Neural cell (in vitro differentiated cells): Measurements from ENCODE around the gene PARD3B. TPM values are rescaled to one million over a fixed set of nuclear protein-coding genes. Genes with fewer than 3 reads are reported as not detected.

Source experiments
- H2AFZ ChIP-seq: fragments of 200-600, 300-800 bp; sonication (generic), shearing (Covaris generic); 2 replicates; pipeline ENCODE4 v1.6.0; 2014; ENCODE audit warnings: low read depth, mild to moderate bottlenecking, antibody characterized with exemption, low read length, moderate library complexity
- H3F3A ChIP-seq: fragments of 200-600 bp; shearing (Covaris generic); 2 replicates; pipeline ENCODE4 v1.6.1; 2016; ENCODE audit warnings: mild to moderate bottlenecking, moderate library complexity, mixed read lengths, antibody characterized with exemption, low read length; ENCODE audit not compliant: insufficient read depth, poor library complexity, severe bottlenecking
- H3K27ac ChIP-seq: fragments of 200-600, 300-800 bp; sonication (generic), shearing (Covaris generic); 2 replicates; pipeline ENCODE4 v1.5.1; 2014; ENCODE audit warnings: mild to moderate bottlenecking, low read length, moderate library complexity
- H3K27me3 ChIP-seq: fragments of 300-800, 200-600 bp; sonication (generic), shearing (Covaris generic); 2 replicates; pipeline ENCODE4 v1.6.0; 2014; ENCODE audit warnings: mild to moderate bottlenecking, low read depth, low read length, moderate library complexity; ENCODE audit not compliant: insufficient read depth
- H3K36me3 ChIP-seq: fragments of 300-800, 200-600 bp; sonication (generic), shearing (Covaris generic); 2 replicates; pipeline ENCODE4 v1.5.1; 2014; ENCODE audit warnings: mild to moderate bottlenecking, antibody characterized with exemption, low read length, moderate library complexity; ENCODE audit not compliant: insufficient read depth
- H3K4me2 ChIP-seq: fragments of 300-800, 200-600 bp; sonication (generic), shearing (Covaris generic); 2 replicates; pipeline ENCODE4 v1.6.0; 2014; ENCODE audit warnings: mild to moderate bottlenecking, low read length
- H3K4me3 ChIP-seq: fragments of 300-800, 200-600 bp; sonication (generic), shearing (Covaris generic); 2 replicates; pipeline ENCODE4 v1.5.1; 2014; ENCODE audit warnings: mild to moderate bottlenecking, low read length, moderate library complexity
- H3K79me2 ChIP-seq: fragments of 200-600 bp; shearing (Covaris generic); replicated peaks from 2 replicates; pipeline ENCODE4 v1.6.0; 2014; ENCODE audit warnings: mild to moderate bottlenecking, low read length, moderate library complexity; ENCODE audit not compliant: insufficient read depth
- H3K9ac ChIP-seq: fragments of 300-800, 200-600 bp; sonication (generic), shearing (Covaris generic); 2 replicates; pipeline ENCODE4 v1.6.1; 2016; ENCODE audit warnings: mild to moderate bottlenecking, low read length, mixed read lengths
- H3K9me2 ChIP-seq: fragments of 200-600 bp; shearing (Covaris generic); 2 replicates; pipeline ENCODE4 v1.6.1; 2016; ENCODE audit warnings: mild to moderate bottlenecking, low read length, mixed read lengths; ENCODE audit not compliant: insufficient read depth
- H3K9me3 ChIP-seq: fragments of 200-600, 300-800 bp; sonication (generic), shearing (Covaris generic); 2 replicates; pipeline ENCODE4 v1.6.1; 2016; ENCODE audit warnings: mild to moderate bottlenecking, mixed run types, low read length, moderate library complexity, mixed read lengths
- H4K20me1 ChIP-seq: fragments of 200-600 bp; shearing (Covaris generic); 2 replicates; pipeline ENCODE4 v1.6.1; 2016; ENCODE audit warnings: mild to moderate bottlenecking, mixed run types; ENCODE audit not compliant: insufficient read depth
- CTCF ChIP-seq: fragments of 450-650 bp; IDR thresholded peaks from 2 replicates; pipeline ENCODE4 v1.5.1; 2014; ENCODE audit warnings: antibody characterized with exemption, mild to moderate bottlenecking, moderate library complexity; ENCODE audit not compliant: poor library complexity, severe bottlenecking
- EP300 ChIP-seq: fragments of 450-650 bp; conservative IDR thresholded peaks from 2 replicates; pipeline ENCODE4 v1.6.1; 2014; ENCODE audit warnings: antibody characterized with exemption, mild to moderate bottlenecking, moderate library complexity; ENCODE audit not compliant: poor library complexity, severe bottlenecking
- EZH2 ChIP-seq: fragments of 200-600, 300-800 bp; shearing (Covaris generic), sonication (generic); IDR thresholded peaks from 2 replicates; pipeline ENCODE4 v1.6.1; 2014; ENCODE audit warnings: antibody characterized with exemption, low read length, borderline replicate concordance, mild to moderate bottlenecking; ENCODE audit not compliant: insufficient read depth, poor library complexity, severe bottlenecking
- MXI1 ChIP-seq: fragments of 450-650 bp; conservative IDR thresholded peaks from 2 replicates; pipeline ENCODE4 v1.6.1; 2014; ENCODE audit warnings: antibody characterized with exemption, mild to moderate bottlenecking; ENCODE audit not compliant: poor library complexity, severe bottlenecking
- POLR2AphosphoS5 ChIP-seq: IDR thresholded peaks from 2 replicates; pipeline ENCODE4 v1.6.1; 2012
- RAD21 ChIP-seq: fragments of 450-650 bp; conservative IDR thresholded peaks from 2 replicates; pipeline ENCODE4 v1.6.1; 2014; ENCODE audit warnings: antibody characterized with exemption, mild to moderate bottlenecking, moderate library complexity
- REST ChIP-seq: IDR thresholded peaks from 2 replicates; pipeline ENCODE4 v1.6.1; 2012; ENCODE audit warnings: borderline replicate concordance
- SMC3 ChIP-seq: fragments of 450-650 bp; conservative IDR thresholded peaks from 2 replicates; pipeline ENCODE4 v1.6.1; 2014; ENCODE audit warnings: antibody characterized with exemption, mild to moderate bottlenecking, moderate library complexity; ENCODE audit not compliant: poor library complexity
- TAF1 ChIP-seq: IDR thresholded peaks from 2 replicates; pipeline ENCODE4 v1.6.1; 2012; ENCODE audit warnings: low read depth
- polyA plus RNA-seq: library from polyadenylated mRNA; depleted of rRNA; stranded (reverse); fragments of >200 nt; gene quantifications from 2 replicates; pipeline ENCODE4 v1.2.3, GENCODE V29; 2014

PARD3B gene
- polyA plus RNA-seq, 1 donor from 2014 or later: 0.54 TPM

- H3K9ac ChIP-seq: no peak overlapping the region
- H3K4me3 ChIP-seq: no peak overlapping the region
- no peak overlapping the region for H3K4me2 ChIP-seq
These were observed 176.9 kb downstream of the PARD3B start for GRCh38 chr2:204722207-204722606.

GRCh38 chr2:204722691-204723090, 177.4 kb downstream of the PARD3B start:
- Histone ChIP-seq H3K79me2 (no peaks in the 10 kb centered on the region), H3F3A (peaks cover 4% of the 10 kb centered on the region), H3K27me3 (no peaks in the 10 kb centered on the region), H3K4me2 (no peak overlapping the region), H3K27ac (no peak overlapping the region), H4K20me1 (no peaks in the 10 kb centered on the region), H3K9ac (no peak overlapping the region), H3K9me3 (no peaks in the 10 kb centered on the region), H3K9me2 (no peaks in the 10 kb centered on the region), H3K4me3 (no peak overlapping the region), H3K36me3 (no peaks in the 10 kb centered on the region), H2AFZ (no peak overlapping the region)
- no peak for TF ChIP-seq MXI1
- TF ChIP-seq CTCF: no peak
- no peak for TF ChIP-seq POLR2AphosphoS5
- no peak for TF ChIP-seq EP300

More at GRCh38 chr2:204722207-204722606, 176.9 kb downstream of the PARD3B start:
- Histone ChIP-seq H2AFZ (no peak overlapping the region), H3K9me3 (no peaks in the 10 kb centered on the region), H3K27me3 (no peaks in the 10 kb centered on the region), H3K9me2 (no peaks in the 10 kb centered on the region), H4K20me1 (no peaks in the 10 kb centered on the region), H3F3A (peaks cover 4% of the 10 kb centered on the region), H3K79me2 (no peaks in the 10 kb centered on the region), H3K36me3 (no peaks in the 10 kb centered on the region), H3K27ac (no peak overlapping the region)
- TF ChIP-seq TAF1: no peak
- TF ChIP-seq SMC3: no peak
- TF ChIP-seq EZH2: no peak
- no peak for TF ChIP-seq CTCF
- TF ChIP-seq POLR2AphosphoS5: peak; percentile 65
- TF ChIP-seq MXI1: no peak
- peak; percentile 83 for TF ChIP-seq EP300

GRCh38 chr2:204725693-204726360, 180.6 kb downstream of the PARD3B start:
- Histone ChIP-seq H3K4me3 (peak overlapping the region; percentile 39), H3K27ac (peak overlapping the region; percentile 75), H3K36me3 (no peaks in the 10 kb centered on the region), H4K20me1 (no peaks in the 10 kb centered on the region), H3K4me2 (peak overlapping the region; percentile 23), H3K9me3 (no peaks in the 10 kb centered on the region), H3K9me2 (no peaks in the 10 kb centered on the region), H3K9ac (no peak overlapping the region), H3K79me2 (no peaks in the 10 kb centered on the region), H3K27me3 (no peaks in the 10 kb centered on the region), H3F3A (peaks cover 4% of the 10 kb centered on the region), H2AFZ (no peak overlapping the region)
- TF ChIP-seq EZH2: no peak
- peak; percentile 84 for TF ChIP-seq POLR2AphosphoS5
- TF ChIP-seq EP300: peak; percentile 93
- TF ChIP-seq REST: peak; percentile 65
- TF ChIP-seq RAD21: no peak
